H1 (cell line): Measurements from ENCODE around the gene GSTO2.

Experiments used
- BCL11A ChIP-seq, 2 experiments: IDR thresholded peaks; one replicate each; pipeline ENCODE4 v1.6.1; 2011; ENCODE audit warnings: low read depth in 2 of 2, low read length in 2 of 2, mild to moderate bottlenecking in 2 of 2
- CBX5 ChIP-seq: fragments of 300-800, 300-1000 bp; sonication (generic); IDR thresholded peaks from 2 replicates; pipeline ENCODE4 v1.7.1; 2016; ENCODE audit warnings: antibody characterized with exemption, low read length, low read depth
- CHD1 ChIP-seq: IDR thresholded peaks from 2 replicates; pipeline ENCODE4 v1.6.1; 2012; ENCODE audit warnings: low read depth, low read length, improper control_type of control experiment
- CHD2 ChIP-seq: IDR thresholded peaks from 2 replicates; pipeline ENCODE4 v1.6.1; 2012; ENCODE audit warnings: low read length, improper control_type of control experiment
- JUN ChIP-seq: IDR thresholded peaks from 2 replicates; pipeline ENCODE4 v1.6.1; 2011; ENCODE audit warnings: low read depth, mild to moderate bottlenecking, improper control_type of control experiment, low read length
- POLR2A ChIP-seq, 2 experiments: IDR thresholded peaks; 1 replicate in 1 of 2; 2 replicates in 1 of 2; pipeline ENCODE4 v1.6.1; 2011; ENCODE audit warnings: low read depth in 2 of 2, low read length in 2 of 2, mild to moderate bottlenecking in 2 of 2; ENCODE audit errors: control extremely low read depth in 1 of 2
- TF ChIP-seq, protein P1 (sequence below), 3 experiments: IDR thresholded peaks; 1 replicate in 2 of 3; 2 replicates in 1 of 3; pipeline versions ENCODE4 v1.5.1 to v1.6.1; 2011; ENCODE audit warnings: low read length in 3 of 3, mild to moderate bottlenecking in 3 of 3, inconsistent platforms in 2 of 3, low read depth in 1 of 3, moderate library complexity in 1 of 3; ENCODE audit not compliant: insufficient read depth in 1 of 3; ENCODE audit errors: control extremely low read depth in 1 of 3
- TF ChIP-seq, protein P2 (sequence below): IDR thresholded peaks from 2 replicates; pipeline ENCODE4 v1.6.1; 2012; ENCODE audit warnings: inconsistent platforms
- TF ChIP-seq, protein P3 (sequence below): IDR thresholded peaks from 2 replicates; pipeline ENCODE4 v1.6.1; 2012; ENCODE audit warnings: low read length, inconsistent platforms

DNA sequence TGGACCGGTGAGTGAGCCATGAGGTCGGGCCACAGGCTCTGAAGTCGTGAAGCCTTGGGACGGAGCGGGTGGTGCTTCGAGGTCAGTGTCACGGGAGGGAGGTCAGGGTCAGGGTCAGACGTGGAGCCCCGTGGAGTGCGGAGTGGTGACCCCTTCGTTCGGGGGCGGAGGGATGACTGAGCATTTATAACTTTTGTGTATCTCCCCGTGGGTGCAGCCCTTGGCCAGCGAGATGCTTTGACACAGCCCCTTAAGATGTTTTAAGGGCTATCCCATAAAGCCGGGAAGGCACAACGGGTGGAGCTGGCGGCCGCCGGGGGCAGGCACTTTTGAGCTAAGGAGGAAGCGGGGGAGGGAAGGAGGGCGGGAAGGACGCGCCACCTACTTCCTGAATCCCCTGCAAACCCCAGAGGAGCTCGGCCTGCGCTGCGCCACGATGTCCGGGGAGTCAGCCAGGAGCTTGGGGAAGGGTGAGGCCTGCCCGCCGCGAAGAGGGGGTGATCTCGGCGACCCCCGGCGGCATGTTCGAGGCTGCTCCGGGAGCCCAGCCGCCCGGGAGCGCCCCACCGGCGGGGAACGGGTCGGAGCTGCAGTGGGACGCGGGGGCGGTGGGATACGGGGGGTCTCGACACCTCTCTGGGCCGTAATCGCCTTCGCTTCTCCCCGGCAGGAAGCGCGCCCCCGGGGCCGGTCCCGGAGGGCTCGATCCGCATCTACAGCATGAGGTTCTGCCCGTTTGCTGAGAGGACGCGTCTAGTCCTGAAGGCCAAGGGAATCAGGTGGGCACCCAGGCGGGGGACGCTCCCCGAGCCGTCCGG is 14.3 kb upstream of the GSTO2 start, which contains the start of gene GSTO1:
- TF ChIP-seq, protein P1, sequence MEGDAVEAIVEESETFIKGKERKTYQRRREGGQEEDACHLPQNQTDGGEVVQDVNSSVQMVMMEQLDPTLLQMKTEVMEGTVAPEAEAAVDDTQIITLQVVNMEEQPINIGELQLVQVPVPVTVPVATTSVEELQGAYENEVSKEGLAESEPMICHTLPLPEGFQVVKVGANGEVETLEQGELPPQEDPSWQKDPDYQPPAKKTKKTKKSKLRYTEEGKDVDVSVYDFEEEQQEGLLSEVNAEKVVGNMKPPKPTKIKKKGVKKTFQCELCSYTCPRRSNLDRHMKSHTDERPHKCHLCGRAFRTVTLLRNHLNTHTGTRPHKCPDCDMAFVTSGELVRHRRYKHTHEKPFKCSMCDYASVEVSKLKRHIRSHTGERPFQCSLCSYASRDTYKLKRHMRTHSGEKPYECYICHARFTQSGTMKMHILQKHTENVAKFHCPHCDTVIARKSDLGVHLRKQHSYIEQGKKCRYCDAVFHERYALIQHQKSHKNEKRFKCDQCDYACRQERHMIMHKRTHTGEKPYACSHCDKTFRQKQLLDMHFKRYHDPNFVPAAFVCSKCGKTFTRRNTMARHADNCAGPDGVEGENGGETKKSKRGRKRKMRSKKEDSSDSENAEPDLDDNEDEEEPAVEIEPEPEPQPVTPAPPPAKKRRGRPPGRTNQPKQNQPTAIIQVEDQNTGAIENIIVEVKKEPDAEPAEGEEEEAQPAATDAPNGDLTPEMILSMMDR (IDR thresholded peaks at IDR 0.05; ENCODE audit: control extremely low read depth in 1 of 3, insufficient read depth in 1 of 3, low read depth in 1 of 3, low read length in 3 of 3), result no peak
- TF ChIP-seq CHD1, result no peak
- no peak for TF ChIP-seq JUN
- no peak for TF ChIP-seq CHD2
- TF ChIP-seq, protein P2, sequence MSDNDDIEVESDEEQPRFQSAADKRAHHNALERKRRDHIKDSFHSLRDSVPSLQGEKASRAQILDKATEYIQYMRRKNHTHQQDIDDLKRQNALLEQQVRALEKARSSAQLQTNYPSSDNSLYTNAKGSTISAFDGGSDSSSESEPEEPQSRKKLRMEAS, result no peak
- TF ChIP-seq POLR2A (IDR thresholded peaks at IDR 0.05; ENCODE audit: control extremely low read depth in 1 of 2, low read depth in 2 of 2, low read length in 2 of 2), result no peak
- no peak for TF ChIP-seq BCL11A (IDR thresholded peaks at IDR 0.05; ENCODE audit: low read depth in 2 of 2, low read length in 2 of 2)
- TF ChIP-seq, protein P3, sequence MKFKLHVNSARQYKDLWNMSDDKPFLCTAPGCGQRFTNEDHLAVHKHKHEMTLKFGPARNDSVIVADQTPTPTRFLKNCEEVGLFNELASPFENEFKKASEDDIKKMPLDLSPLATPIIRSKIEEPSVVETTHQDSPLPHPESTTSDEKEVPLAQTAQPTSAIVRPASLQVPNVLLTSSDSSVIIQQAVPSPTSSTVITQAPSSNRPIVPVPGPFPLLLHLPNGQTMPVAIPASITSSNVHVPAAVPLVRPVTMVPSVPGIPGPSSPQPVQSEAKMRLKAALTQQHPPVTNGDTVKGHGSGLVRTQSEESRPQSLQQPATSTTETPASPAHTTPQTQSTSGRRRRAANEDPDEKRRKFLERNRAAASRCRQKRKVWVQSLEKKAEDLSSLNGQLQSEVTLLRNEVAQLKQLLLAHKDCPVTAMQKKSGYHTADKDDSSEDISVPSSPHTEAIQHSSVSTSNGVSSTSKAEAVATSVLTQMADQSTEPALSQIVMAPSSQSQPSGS, result no peak
- no peak for TF ChIP-seq CBX5
